ENCODE measurements around the gene ABR.
"Not testable (repeated sequence)": the region's sequence is repeated elsewhere in the genome, so short reads cannot be mapped to it uniquely, and the experiment has no call there.

ABR gene

GRCh38 chr17:1203111-1203966 is 23.6 kb upstream of the ABR start:
- intact Hi-C loops (cut with DNase I): no loop called here
- peak in 7 of 10 donors; percentile 31 to 92 (median 60) for DNase-seq

DNA sequence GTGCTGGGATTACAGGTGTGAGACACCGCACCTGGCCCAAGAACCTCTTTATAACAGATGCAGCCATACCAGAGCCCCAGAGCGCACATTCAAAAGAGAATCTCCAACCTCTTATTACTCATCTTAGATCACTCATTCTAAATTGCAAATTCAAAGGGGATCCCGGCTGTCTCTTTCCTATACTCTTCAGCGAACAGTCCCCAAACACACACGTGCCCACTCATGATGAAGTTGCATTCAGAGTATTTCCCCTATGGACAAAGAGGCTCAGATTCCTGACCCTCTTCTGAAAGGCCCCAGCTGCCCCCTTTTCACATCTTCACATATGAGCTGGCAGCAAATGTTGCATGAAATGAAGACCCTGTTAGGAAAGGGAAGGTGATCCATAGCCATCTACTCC is 22.5 kb upstream of the ABR start:
- DNase-seq: no peak
- intact Hi-C loops (cut with DNase I): no loop called here

- peak in 1 of 10 donors; percentile 70 for DNase-seq
- intact Hi-C loops (cut with DNase I): no loop called here
These were observed 21.4 kb upstream of the ABR start for GRCh38 chr17:1201132-1201702.

DNA sequence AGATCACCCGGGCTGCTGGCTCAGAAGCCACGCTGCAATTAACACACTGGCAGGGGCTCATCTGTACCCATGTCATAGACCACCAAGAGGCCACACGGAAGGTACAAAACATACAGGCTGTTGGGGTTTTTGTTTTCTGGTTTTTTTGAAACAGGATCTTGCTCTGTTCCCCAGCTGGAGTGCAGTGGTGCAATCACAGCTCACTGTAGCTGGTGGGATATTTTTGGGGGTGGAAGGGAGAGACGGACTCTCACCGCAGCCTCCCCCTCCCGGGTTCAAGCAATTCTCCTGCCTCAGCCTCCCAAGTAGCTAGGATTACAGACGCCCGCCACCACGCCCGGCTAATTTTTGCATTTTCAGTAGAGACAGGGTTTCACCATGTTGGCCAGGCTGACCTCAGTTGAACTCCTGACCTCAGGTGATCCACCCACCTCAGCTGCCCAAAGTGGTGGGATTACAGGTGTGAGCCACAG is 19.5 kb upstream of the ABR start:
- DNase-seq: peak in 2 of 10 donors; percentile 32 to 65
- intact Hi-C loops (cut with DNase I): not testable (repeated sequence)

GRCh38 chr17:1197781-1198490 is 18.2 kb upstream of the ABR start:
- intact Hi-C loops (cut with DNase I): no loop called here
- DNase-seq: peak in 5 of 10 donors; percentile 54 to 93 (median 78)

DNA sequence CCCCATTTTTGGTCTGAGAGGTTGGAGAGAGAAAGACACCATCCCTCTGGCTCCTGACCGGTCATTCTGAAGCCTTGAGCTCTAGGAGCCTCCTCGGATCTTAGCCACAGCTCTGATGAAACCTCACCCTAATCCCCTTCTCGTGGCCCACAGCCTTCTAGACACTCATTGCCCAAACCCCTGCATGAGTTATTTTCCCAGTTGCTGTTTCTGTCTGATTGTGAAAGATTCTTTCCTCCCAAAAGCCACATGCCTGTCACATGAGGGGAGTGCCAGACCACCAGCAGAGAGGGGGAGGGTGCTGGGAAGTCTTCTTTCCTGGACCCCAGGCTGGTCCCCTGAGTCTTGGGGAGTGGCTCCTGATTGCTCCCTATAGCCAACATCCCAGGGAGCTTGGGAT is 17.6 kb upstream of the ABR start:
- peak in 1 of 10 donors; percentile 79 for DNase-seq

GRCh38 chr17:1196946-1197345 is 17.2 kb upstream of the ABR start:
- DNase-seq: peak in 2 of 10 donors; percentile 49 to 57
- intact Hi-C loops (cut with DNase I): no loop called here

More for the DNA sequence above, 17.6 kb upstream of the ABR start:
- intact Hi-C loops (cut with DNase I): no loop called here

GRCh38 chr17:1192911-1193699 is 13.3 kb upstream of the ABR start:
- intact Hi-C loops (cut with DNase I): no loop called here
- no peak for DNase-seq

DNA sequence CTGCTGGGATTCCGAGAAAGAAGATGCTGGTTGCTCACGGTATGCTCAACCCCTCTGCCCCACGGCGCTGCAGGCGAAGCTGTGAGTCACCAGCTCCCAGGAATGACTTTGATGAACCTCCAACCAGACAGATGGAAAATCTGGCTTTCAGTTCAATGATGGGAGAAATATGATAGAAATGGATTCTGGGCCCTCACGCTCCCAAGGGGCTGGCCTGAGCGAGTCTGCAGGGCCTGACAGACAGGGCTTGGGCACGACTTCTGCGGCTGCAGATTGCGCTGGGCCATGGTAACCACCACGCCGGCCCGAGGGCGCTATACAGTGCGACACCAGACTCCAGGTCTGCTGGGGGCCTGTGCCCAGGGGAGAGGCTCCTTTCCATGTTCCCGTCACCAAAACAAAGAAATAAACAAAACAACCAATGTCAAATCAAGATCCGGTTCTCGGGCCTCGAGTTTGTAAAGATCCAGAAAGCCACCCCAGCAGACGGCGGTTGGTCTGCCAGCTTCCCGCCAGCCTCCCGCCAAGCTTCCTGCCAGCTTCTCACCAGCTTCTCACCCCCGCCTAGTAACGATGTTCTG is 11.1 kb upstream of the ABR start:
- intact Hi-C loops (cut with DNase I): no loop called here
- peak in 4 of 10 donors; percentile 41 to 92 (median 75) for DNase-seq

DNA sequence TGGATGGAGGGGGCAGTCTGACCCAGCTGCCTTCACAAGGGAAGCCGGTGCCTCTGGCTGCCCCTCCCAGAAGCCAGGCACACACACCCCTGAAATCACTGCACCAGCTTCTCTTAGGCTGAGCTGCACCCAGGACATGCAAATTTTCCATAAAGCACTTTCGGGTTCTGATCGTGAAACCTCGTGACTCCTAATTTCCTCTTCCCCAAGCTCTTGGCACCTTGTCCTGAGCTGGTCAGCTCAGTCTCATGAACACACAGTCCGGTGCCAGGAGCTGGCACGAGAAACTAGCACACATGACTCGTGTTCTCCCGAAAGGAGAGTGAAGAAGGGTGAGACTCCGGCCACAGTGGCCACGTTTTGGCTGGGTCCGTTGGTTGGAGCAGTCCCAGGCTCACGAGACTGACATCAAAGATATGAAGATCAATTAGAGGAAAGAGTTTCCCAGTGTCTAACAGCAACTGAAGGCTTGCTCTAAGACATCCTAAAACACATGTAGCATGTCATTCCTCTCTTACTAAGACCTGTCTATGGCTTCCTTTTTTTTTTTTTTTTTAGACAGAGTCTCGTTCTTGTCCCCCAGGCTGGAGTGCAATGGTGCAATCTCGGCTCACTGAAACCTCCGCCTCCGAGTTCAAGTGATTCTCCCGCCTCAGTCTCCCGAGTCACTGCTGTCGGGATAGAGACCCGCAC is 9.2 kb upstream of the ABR start:
- DNase-seq: peak in 1 of 10 donors; percentile 77
- intact Hi-C loops (cut with DNase I): no loop called here

DNA sequence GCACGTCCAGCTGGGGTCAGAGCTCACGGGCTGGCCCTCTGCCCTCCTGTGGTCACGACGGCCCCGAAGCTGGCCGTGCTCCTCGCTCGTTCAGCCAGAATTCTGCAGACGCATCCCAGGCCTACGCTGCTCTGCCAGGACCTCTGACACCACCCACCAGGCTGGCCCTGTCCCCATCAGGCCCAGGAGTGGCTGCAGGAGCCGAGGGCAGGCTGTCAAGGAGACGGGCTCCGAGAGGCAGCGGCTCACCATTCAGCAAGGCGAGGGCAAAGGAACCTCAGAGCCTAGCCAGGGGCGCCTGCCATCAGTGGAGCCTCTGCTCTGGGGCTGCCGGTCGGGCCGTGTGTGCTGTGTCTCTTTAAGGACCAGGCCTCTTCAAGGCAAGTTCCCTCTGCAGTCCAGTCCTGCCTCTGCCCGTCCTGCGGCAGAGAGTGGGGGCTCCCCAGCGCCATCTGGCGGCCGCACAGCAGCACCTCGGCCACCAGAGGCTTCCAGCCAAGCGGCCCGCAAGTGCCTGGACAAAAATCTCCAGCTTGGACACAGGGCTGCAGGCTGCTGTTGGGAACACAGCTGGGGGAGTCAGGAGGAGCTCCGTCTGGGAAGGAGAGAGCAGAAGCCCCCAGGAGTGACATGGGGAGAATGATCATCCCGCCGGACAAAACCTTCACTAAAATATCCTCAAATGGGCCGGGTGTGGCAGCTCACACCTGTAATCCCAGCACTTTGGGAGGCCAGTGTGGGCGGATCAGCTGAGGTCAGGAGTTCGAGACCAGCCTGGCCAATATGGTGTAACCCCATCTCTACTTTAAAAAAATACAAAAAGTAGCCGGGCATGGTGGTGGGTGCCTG is 7.4 kb upstream of the ABR start:
- intact Hi-C loops (cut with DNase I): loop anchor here (1.0 kb wide), 1 partner anchor 64 kb away; no protein-coding TSS in a partner anchor
- peak; percentile 70 to 98 (median 83) for DNase-seq

- intact Hi-C loops (cut with DNase I): no loop called here
- peak in 1 of 10 donors; percentile 66 for DNase-seq
These were observed 6.5 kb upstream of the ABR start for GRCh38 chr17:1186214-1186820.

GRCh38 chr17:1183171-1183873 is 3.5 kb upstream of the ABR start:
- no peak for DNase-seq
- intact Hi-C loops (cut with DNase I): no loop called here

DNA sequence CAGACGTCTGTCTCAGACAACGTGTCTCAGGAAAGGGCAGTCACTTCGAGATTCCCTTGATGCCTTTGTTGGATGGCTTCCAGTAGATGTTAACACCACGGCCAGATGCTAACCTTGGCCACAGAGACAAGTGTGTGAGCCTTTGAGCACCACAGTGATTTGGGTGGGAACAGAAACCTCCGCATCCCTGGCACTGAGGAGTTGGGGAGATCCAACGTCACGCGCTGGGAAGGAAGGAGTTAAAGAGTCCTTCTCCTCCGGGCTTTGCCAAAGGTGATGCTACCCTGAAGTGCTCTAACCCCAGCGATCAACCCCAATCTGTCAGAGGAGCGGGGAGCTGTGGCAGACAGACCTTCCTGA is 3.0 kb upstream of the ABR start:
- no peak for DNase-seq
- intact Hi-C loops (cut with DNase I): no loop called here

DNA sequence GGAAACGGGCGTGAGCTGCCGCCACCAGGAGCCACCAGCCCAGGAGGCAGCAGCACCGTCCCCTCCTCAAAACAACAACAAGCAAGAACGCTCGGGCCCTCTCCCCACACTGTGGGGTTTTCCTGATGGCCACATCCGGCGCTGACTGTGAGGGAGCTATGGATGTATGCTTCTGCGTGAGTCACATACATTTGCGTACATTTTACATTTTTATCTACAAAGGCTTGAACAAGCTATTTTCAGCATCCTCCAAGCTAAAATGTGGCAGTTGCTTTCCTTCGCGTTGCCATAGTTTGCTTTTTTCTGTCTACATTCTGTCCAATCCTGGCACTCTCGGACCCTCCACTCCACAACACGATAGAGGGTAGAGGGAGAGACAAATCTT is 2.0 kb upstream of the ABR start:
- peak in 4 of 10 donors; percentile 38 to 92 (median 72) for DNase-seq
- intact Hi-C loops (cut with DNase I): no loop called here

- intact Hi-C loops (cut with DNase I): no loop called here
- DNase-seq: peak in 8 of 10 donors; percentile 71 to 97 (median 86)
These were observed 1.4 kb upstream of the ABR start for GRCh38 chr17:1180958-1181752.
